Measurements from ENCODE around the gene MMP13.
A peak's percentile ranks its signal among the peaks of the same experiment; 100 is the strongest.
"Not testable (repeated sequence)": the region's sequence is repeated elsewhere in the genome, so short reads cannot be mapped to it uniquely, and the experiment has no call there.

MMP13 gene

GRCh38 chr11:102955624-102956023 lies at the start of gene MMP13:
MMP13 (minus strand) TSS chr11:102955732; CDS start chr11:102955705, 27 bp downstream.
- DNase-seq, result no peak

- not testable (repeated sequence) for DNase-seq
Measured at GRCh38 chr11:103004234-103004633, 48.7 kb upstream of the MMP13 start.

GRCh38 chr11:102994105-102994504 lies 38.6 kb upstream of the MMP13 start:
- no peak for DNase-seq

- DNase-seq, result no peak
Measured at GRCh38 chr11:102991776-102992175, 36.2 kb upstream of the MMP13 start.

- DNase-seq, result no peak
Measured at GRCh38 chr11:102990145-102990544, 34.6 kb upstream of the MMP13 start.

GRCh38 chr11:102989379-102990047 lies 34.0 kb upstream of the MMP13 start:
- no peak for DNase-seq

- DNase-seq, result no peak
Measured at GRCh38 chr11:102986815-102987214, 31.3 kb upstream of the MMP13 start.

- DNase-seq, result no peak
Measured at GRCh38 chr11:102985850-102986249, 30.3 kb upstream of the MMP13 start.

- no peak for DNase-seq
Measured at GRCh38 chr11:102983486-102983885, 28.0 kb upstream of the MMP13 start.

- no peak for DNase-seq
Measured at GRCh38 chr11:102981324-102981910, 25.9 kb upstream of the MMP13 start.

GRCh38 chr11:102974552-102975280 lies 19.2 kb upstream of the MMP13 start:
- no peak for DNase-seq

- DNase-seq, result not testable (repeated sequence)
Measured at GRCh38 chr11:102973698-102974097, 18.2 kb upstream of the MMP13 start.

- DNase-seq, result no peak
Measured at GRCh38 chr11:102972853-102973252, 17.3 kb upstream of the MMP13 start.

GRCh38 chr11:102971766-102972165 lies 16.2 kb upstream of the MMP13 start:
- no peak for DNase-seq

GRCh38 chr11:102967497-102967896 lies 12.0 kb upstream of the MMP13 start:
- DNase-seq, result no peak

GRCh38 chr11:102966011-102966410 lies 10.5 kb upstream of the MMP13 start:
- no peak for DNase-seq

- DNase-seq, result no peak
Measured at GRCh38 chr11:102964867-102965266, 9.3 kb upstream of the MMP13 start.

GRCh38 chr11:102957953-102958352 lies 2.4 kb upstream of the MMP13 start:
- no peak for DNase-seq

GRCh38 chr11:102950622-102951081 lies 4.9 kb downstream of the MMP13 start:
- DNase-seq, result no peak

GRCh38 chr11:102946237-102946636 lies 9.3 kb downstream of the MMP13 start:
- no peak for DNase-seq

GRCh38 chr11:102940714-102941588 lies 14.6 kb downstream of the MMP13 start:
- peak; percentile 84 for DNase-seq

GRCh38 chr11:102936864-102937509 lies 18.5 kb downstream of the MMP13 start:
- no peak for DNase-seq

Measured in hematopoietic multipotent progenitor cell treated with erythropoietin and hydrocortisone succinate and interleukin-3 and kit ligand, for 4 days (in vitro differentiated cells).